HG03378 (cell line): ENCODE measurements around the gene GALC.

ENCODE experiments used
- ATAC-seq: cut with Tn5 transposase; IDR thresholded peaks from one replicate; pipeline ENCODE4 v1.9.1; 2021; ENCODE audit warnings: mild to moderate bottlenecking, moderate library complexity; ENCODE audit not compliant: unreplicated experiment

GALC gene

DNA sequence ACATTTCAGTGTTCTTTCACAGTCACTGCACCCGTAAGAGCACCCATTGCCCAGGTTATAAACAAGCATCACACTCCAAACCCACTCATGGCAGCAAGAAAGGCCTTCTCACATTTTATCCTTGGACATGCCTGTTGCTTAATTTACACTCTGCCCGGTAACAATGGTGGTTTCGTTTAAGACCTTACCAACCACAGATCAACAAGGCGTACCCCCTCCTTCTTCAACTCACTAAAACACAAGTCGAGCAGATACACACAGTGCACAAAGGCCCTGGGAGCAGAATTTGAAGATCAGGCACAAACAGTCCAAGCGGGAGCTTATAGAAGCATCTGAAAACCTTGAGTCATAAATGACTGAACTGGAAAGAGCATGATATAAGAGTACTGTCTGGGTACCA lies 98.1 kb downstream of the GALC start:
- no peak for ATAC-seq

DNA sequence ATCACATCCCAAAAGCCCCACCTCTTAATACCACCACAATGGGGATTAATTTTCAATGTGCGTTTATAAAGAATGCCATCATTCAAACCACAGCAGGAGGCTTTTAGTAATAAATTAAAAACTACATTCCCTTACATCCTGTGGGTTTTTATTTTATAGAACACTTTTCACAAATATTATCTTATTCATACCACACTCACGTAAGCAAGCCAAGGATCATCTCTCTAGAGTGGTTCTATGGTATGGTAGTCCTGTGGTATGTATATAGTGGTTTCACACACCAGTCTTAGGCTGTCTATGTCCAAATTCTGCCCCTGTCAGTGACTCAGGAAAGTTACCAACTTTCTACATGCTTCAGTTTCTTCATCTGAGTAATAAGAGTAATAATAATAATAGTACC lies 100.2 kb downstream of the GALC start:
- ATAC-seq: no peak

DNA sequence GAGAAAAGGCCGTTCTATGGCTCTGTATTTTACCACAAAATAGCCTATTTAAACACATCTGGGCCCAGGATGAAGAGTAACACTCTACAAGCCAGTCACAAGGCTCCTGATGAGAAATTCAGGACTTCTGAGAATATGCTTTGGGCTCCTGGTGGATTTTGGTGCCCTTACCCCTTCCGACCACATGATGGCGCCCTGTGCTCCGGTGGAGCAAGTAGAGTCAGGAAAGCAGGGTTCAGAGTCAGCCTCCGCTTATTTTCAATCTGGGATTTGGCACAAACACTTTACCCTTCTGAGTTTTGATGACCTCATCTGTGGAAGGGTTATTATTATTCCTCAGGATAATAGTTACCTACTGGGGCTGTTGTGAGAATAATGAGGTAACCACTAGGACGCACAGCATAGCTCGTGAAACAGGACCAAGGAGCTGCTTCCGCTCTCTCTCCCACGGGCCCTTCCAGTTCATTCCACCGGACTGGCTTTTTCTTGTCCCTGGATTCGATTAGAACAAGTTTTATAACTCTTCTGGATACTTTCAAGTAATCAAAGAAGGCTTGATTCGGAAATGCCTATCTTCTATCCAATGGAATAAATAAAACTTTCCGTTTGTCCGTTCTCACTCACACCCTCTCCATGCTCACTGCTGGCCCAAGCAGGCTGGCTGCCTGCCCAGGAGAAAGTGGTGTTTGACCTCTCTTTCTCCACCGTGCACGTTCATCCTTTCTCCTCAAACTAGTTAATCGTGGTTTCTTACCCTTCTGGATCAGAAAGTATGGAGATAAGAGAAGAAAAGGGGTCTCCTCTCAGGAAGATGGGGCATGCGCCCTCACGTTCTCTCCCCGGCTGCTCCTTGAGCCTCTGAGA lies 104.6 kb downstream of the GALC start:
- no peak for ATAC-seq

DNA sequence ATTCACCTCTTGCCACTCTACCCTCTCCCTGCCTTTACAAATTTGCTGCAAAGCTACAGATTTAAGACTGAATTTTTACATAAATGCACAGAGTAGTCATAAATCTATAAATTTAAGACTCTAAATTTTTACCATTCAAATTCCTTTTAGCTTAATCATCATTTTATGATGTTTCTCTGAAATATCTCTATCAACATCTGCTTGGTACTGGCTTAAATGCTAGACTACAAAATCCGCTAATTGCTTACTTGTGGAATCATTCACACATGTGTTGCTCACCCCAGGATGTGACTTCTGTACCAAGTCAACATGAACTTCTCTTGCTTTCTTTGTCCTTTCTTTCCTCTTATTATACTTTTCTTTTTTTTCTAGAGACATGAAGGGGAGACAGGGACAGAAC lies 109.2 kb downstream of the GALC start:
- no peak for ATAC-seq
